H9 (cell line): ENCODE data around the gene PLEKHA1. TPM values are rescaled to one million over a fixed set of nuclear protein-coding genes. Genes with fewer than 3 reads are reported as not detected.

Experiments
- DNase-seq: peaks from one replicate; pipeline ENCODE4 v3.0.0-alpha.2; 2017
- H2AFZ ChIP-seq: one replicate; pipeline ENCODE4 v1.6.1; 2013; ENCODE audit warnings: mild to moderate bottlenecking, low read length, control low read depth, moderate library complexity
- H2AK5ac ChIP-seq: 2 replicates; pipeline ENCODE4 v1.6.1; 2013; ENCODE audit warnings: low read length, control low read depth, mixed read lengths; ENCODE audit not compliant: insufficient read length
- H2BK120ac ChIP-seq: one replicate; pipeline ENCODE4 v1.6.1; 2013; ENCODE audit warnings: low read depth, mild to moderate bottlenecking, low read length, control low read depth, inconsistent platforms; ENCODE audit not compliant: poor library complexity, severe bottlenecking
- H2BK12ac ChIP-seq: 2 replicates; pipeline ENCODE4 v1.6.1; 2013; ENCODE audit warnings: low read length, control low read depth, mixed read lengths, low read depth; ENCODE audit not compliant: insufficient read length
- H2BK15ac ChIP-seq: 2 replicates; pipeline ENCODE4 v1.6.1; 2013; ENCODE audit warnings: low read depth, low read length, control low read depth
- H2BK20ac ChIP-seq: one replicate; pipeline ENCODE4 v1.6.1; 2013; ENCODE audit warnings: low read depth, mild to moderate bottlenecking, low read length, control low read depth, inconsistent platforms; ENCODE audit not compliant: poor library complexity, severe bottlenecking
- H2BK5ac ChIP-seq: 2 replicates; pipeline ENCODE4 v1.6.1; 2013; ENCODE audit warnings: low read length, control low read depth, mixed read lengths; ENCODE audit not compliant: insufficient read length
- H3K14ac ChIP-seq: 2 replicates; pipeline ENCODE4 v1.6.1; 2013; ENCODE audit warnings: low read length, control low read depth; ENCODE audit not compliant: insufficient read depth
- H3K18ac ChIP-seq: 2 replicates; pipeline ENCODE4 v1.6.1; 2013; ENCODE audit warnings: low read depth, mild to moderate bottlenecking, mixed read lengths, low read length, control low read depth; ENCODE audit not compliant: insufficient read length
- H3K23ac ChIP-seq: 2 replicates; pipeline ENCODE4 v1.6.1; 2013; ENCODE audit warnings: low read length, control low read depth, mixed read lengths, low read depth; ENCODE audit not compliant: insufficient read length
- H3K23me2 ChIP-seq: 2 replicates; pipeline ENCODE4 v1.6.1; 2013; ENCODE audit warnings: low read depth, mild to moderate bottlenecking, mixed read lengths, low read length, control low read depth; ENCODE audit not compliant: insufficient read length, poor library complexity, severe bottlenecking
- H3K27ac ChIP-seq: 2 replicates; pipeline ENCODE4 v1.5.1; 2013; ENCODE audit warnings: low read length, control low read depth, mixed read lengths, low read depth; ENCODE audit not compliant: insufficient read length
- H3K27me3 ChIP-seq: 2 replicates; pipeline ENCODE4 v1.6.1; 2013; ENCODE audit warnings: low read length, control low read depth, inconsistent platforms; ENCODE audit not compliant: insufficient read depth
- H3K4ac ChIP-seq: 2 replicates; pipeline ENCODE4 v1.6.1; 2013; ENCODE audit warnings: low read depth, mild to moderate bottlenecking, control low read depth, inconsistent platforms, low read length, moderate library complexity
- H3K4me1 ChIP-seq: 2 replicates; pipeline ENCODE4 v1.6.1; 2013; ENCODE audit warnings: low read length, control low read depth, inconsistent platforms; ENCODE audit not compliant: insufficient read depth
- H3K4me2 ChIP-seq: 2 replicates; pipeline ENCODE4 v1.6.1; 2013; ENCODE audit warnings: low read length, control low read depth, mixed read lengths; ENCODE audit not compliant: insufficient read length, insufficient read depth
- H3K56ac ChIP-seq: 2 replicates; pipeline ENCODE4 v1.6.1; 2013; ENCODE audit warnings: low read depth, mild to moderate bottlenecking, mixed read lengths, low read length, control low read depth; ENCODE audit not compliant: insufficient read length
- H3K79me1 ChIP-seq: 2 replicates; pipeline ENCODE4 v1.6.1; 2013; ENCODE audit warnings: low read depth, mild to moderate bottlenecking, moderate library complexity, low read length, control low read depth, inconsistent platforms; ENCODE audit not compliant: insufficient read depth, poor library complexity, severe bottlenecking
- H3K79me2 ChIP-seq: 2 replicates; pipeline ENCODE4 v1.6.1; 2013; ENCODE audit warnings: low read length, control low read depth, inconsistent platforms; ENCODE audit not compliant: insufficient read depth
- H3K9ac ChIP-seq: 2 replicates; pipeline ENCODE4 v1.6.1; 2013; ENCODE audit warnings: low read length, control low read depth, mixed read lengths; ENCODE audit not compliant: insufficient read length; ENCODE audit errors: extremely low read depth
- H3K9me3 ChIP-seq: one replicate; pipeline ENCODE4 v1.6.1; 2013; ENCODE audit warnings: low read depth, low read length, inconsistent platforms; ENCODE audit not compliant: control insufficient read depth
- H3T11ph ChIP-seq: one replicate; pipeline ENCODE4 v1.6.1; 2013; ENCODE audit warnings: mild to moderate bottlenecking, low read length, control low read depth, inconsistent platforms
- H4K20me1 ChIP-seq: one replicate; pipeline ENCODE4 v1.6.1; 2013; ENCODE audit not compliant: control insufficient read depth, insufficient read length, insufficient read depth
- H4K5ac ChIP-seq: 2 replicates; pipeline ENCODE4 v1.6.1; 2013; ENCODE audit warnings: low read depth, mild to moderate bottlenecking, mixed read lengths, low read length, control low read depth; ENCODE audit not compliant: insufficient read length
- H4K8ac ChIP-seq: replicated peaks from 2 replicates; pipeline ENCODE4 v1.6.1; 2013; ENCODE audit warnings: low read length, control low read depth, mixed read lengths, low read depth; ENCODE audit not compliant: insufficient read length
- H4K91ac ChIP-seq: 2 replicates; pipeline ENCODE4 v1.6.1; 2013; ENCODE audit warnings: low read depth, mild to moderate bottlenecking, moderate library complexity, mixed read lengths, low read length, control low read depth; ENCODE audit not compliant: insufficient read length
- H3K27ac Mint-ChIP-seq, 3 experiments: 2 replicates in 2 of 3; 3 replicates in 1 of 3; pipeline ENCODE4 v1.8.0; 2020 to 2021; ENCODE audit warnings: mixed read lengths in 3 of 3, mild to moderate bottlenecking in 1 of 3, moderate library complexity in 1 of 3
- H3K27me3 Mint-ChIP-seq: 2 replicates; pipeline ENCODE4 v1.8.0; 2021; ENCODE audit warnings: low read depth, mild to moderate bottlenecking, moderate library complexity, mixed read lengths
- H3K36me3 Mint-ChIP-seq, 3 experiments: 2 replicates in 2 of 3; 3 replicates in 1 of 3; pipeline ENCODE4 v1.8.0; 2020 to 2021; ENCODE audit warnings: low read depth in 3 of 3, mixed read lengths in 3 of 3; ENCODE audit not compliant: insufficient read depth in 1 of 3
- H3K4me1 Mint-ChIP-seq, 2 experiments: 2 replicates each; pipeline ENCODE4 v1.8.0; 2020; ENCODE audit warnings: mixed read lengths in 2 of 2
- H3K4me3 Mint-ChIP-seq, 2 experiments: 2 replicates in 1 of 2; 3 replicates in 1 of 2; pipeline ENCODE4 v1.8.0; 2020 to 2021; ENCODE audit warnings: mild to moderate bottlenecking in 2 of 2, mixed read lengths in 2 of 2, moderate library complexity in 1 of 2
- H3K9me3 Mint-ChIP-seq, 2 experiments: 2 replicates in 1 of 2; 3 replicates in 1 of 2; pipeline ENCODE4 v1.8.0; 2020; ENCODE audit warnings: mild to moderate bottlenecking in 2 of 2, mixed read lengths in 2 of 2, moderate library complexity in 1 of 2
- WGBS: extraction: QIAGEN DNeasy Blood & Tissue Kit; methylation state at CpG from one replicate; pipeline ENCODE4 v1.1.7; 2013; ENCODE audit warnings: missing lambda C conversion rate, low lambda C conversion rate, mixed read lengths; ENCODE audit not compliant: insufficient read length; ENCODE audit errors: extremely low coverage; 5-methylcytosine and 5-hydroxymethylcytosine counted together
- total RNA-seq: library from RNA; stranded (reverse); gene quantifications from 2 replicates; pipeline ENCODE4 v1.2.1, GENCODE V29; 2021
- TF ChIP-seq, protein P1 (sequence below): fragments of 200-600 bp; sonication (generic); conservative IDR thresholded peaks from 3 replicates; pipeline ENCODE4 v1.8.0; 2021; ENCODE audit warnings: antibody characterized with exemption, mild to moderate bottlenecking

PLEKHA1 gene
- total RNA-seq, 1 experiment from 2014 or later: 32.7 TPM

DNA sequence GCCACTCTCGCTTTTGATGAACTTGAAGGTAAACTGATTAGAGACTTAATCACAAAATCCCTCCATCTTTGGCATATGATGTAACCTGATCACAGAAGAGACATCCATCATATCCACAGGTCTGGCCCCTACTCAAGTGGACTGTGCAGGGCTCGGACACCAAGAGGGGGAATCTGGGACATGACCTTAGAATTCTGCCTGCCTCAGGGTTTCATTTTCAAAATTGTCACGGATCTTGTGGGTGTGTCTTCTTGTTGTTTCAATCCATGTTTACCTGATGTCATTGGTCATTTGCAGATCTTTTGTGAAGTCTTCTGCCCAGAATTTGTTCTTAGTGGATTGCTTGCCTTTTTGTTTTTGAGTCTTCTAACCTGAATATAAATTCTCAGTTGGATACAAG lies 74.1 kb downstream of the PLEKHA1 start:
- Histone ChIP-seq H3K23me2 (no peaks in the 10 kb centered on the region), H3K23ac (no peak overlapping the region), H4K8ac (no peak overlapping the region), H3K56ac (no peak overlapping the region), H3K79me2 (no peaks in the 10 kb centered on the region), H4K20me1 (no peaks in the 10 kb centered on the region), H2AFZ (no peak overlapping the region), H3K4me2 (no peak overlapping the region), H3K18ac (no peak overlapping the region), H3K27me3 (no peaks in the 10 kb centered on the region), H3K9ac (no peak overlapping the region), H3K9me3 (no peaks in the 10 kb centered on the region), H3T11ph (no peak overlapping the region), H2BK12ac (no peak overlapping the region), H3K4ac (no peak overlapping the region), H3K79me1 (no peaks in the 10 kb centered on the region), H2BK120ac (no peak overlapping the region), H3K14ac (no peak overlapping the region), H2BK15ac (no peak overlapping the region), H3K27ac (no peak overlapping the region), H4K91ac (no peak overlapping the region), H2AK5ac (no peak overlapping the region), H3K4me1 (no peaks in the 10 kb centered on the region), H4K5ac (no peak overlapping the region), H2BK20ac (no peak overlapping the region), H2BK5ac (no peak overlapping the region)
- no CpG with 5 or more reads among the region's 3 CpGs for WGBS
- H3K9me3 Mint-ChIP-seq: peaks cover 14 to 20% of the 10 kb centered on the region in 2 experiments
- no peak for DNase-seq
- H3K27ac Mint-ChIP-seq: no peak overlapping the region
- peaks cover 6% of the 10 kb centered on the region for H3K27me3 Mint-ChIP-seq
- peaks cover 2 to 6% (median 3%) of the 10 kb centered on the region in 3 experiments; a peak in 5 of 7 replicates for H3K36me3 Mint-ChIP-seq
- TF ChIP-seq, protein P1, sequence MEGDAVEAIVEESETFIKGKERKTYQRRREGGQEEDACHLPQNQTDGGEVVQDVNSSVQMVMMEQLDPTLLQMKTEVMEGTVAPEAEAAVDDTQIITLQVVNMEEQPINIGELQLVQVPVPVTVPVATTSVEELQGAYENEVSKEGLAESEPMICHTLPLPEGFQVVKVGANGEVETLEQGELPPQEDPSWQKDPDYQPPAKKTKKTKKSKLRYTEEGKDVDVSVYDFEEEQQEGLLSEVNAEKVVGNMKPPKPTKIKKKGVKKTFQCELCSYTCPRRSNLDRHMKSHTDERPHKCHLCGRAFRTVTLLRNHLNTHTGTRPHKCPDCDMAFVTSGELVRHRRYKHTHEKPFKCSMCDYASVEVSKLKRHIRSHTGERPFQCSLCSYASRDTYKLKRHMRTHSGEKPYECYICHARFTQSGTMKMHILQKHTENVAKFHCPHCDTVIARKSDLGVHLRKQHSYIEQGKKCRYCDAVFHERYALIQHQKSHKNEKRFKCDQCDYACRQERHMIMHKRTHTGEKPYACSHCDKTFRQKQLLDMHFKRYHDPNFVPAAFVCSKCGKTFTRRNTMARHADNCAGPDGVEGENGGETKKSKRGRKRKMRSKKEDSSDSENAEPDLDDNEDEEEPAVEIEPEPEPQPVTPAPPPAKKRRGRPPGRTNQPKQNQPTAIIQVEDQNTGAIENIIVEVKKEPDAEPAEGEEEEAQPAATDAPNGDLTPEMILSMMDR: no peak
- no peak overlapping the region for H3K4me3 Mint-ChIP-seq
- peaks cover 0 to 9% of the 10 kb centered on the region in 2 experiments; a peak in 3 of 4 replicates for H3K4me1 Mint-ChIP-seq
